ENCODE data around the gene DZIP1.
"Not testable (repeated sequence)": the region's sequence is repeated elsewhere in the genome, so short reads cannot be mapped to it uniquely, and the experiment has no call there.

The DZIP1 gene

GRCh38 chr13:95644601-95645052 is at the start of gene DZIP1:
Gene DZIP1 (minus strand): TSS chr13:95644706. CDS start chr13:95642029, 2,677 bp downstream.
- no peak for DNase-seq

- not testable (repeated sequence) for DNase-seq
Observed at GRCh38 chr13:95690986-95691385, 46.5 kb upstream of the DZIP1 start.

GRCh38 chr13:95689582-95689926 is 45.0 kb upstream of the DZIP1 start:
- DNase-seq = no peak

GRCh38 chr13:95684960-95685359 is 40.5 kb upstream of the DZIP1 start:
- DNase-seq = not testable (repeated sequence)

- no peak for DNase-seq
Observed at GRCh38 chr13:95684418-95684817, 39.9 kb upstream of the DZIP1 start.

GRCh38 chr13:95679722-95680121 is 35.2 kb upstream of the DZIP1 start:
- DNase-seq = no peak

GRCh38 chr13:95678967-95679366 is 34.5 kb upstream of the DZIP1 start:
- DNase-seq = no peak

- DNase-seq = peak; percentile 12
Observed at GRCh38 chr13:95677564-95678266, 33.2 kb upstream of the DZIP1 start.

GRCh38 chr13:95676762-95677563 is 32.5 kb upstream of the DZIP1 start, which contains the start of gene DNAJC3:
Gene DNAJC3 (plus strand): TSS chr13:95677139. CDS start chr13:95677256, 117 bp downstream.
- DNase-seq = peak; percentile 98

GRCh38 chr13:95676105-95676761 is 31.7 kb upstream of the DZIP1 start:
- DNase-seq = peak; percentile 43

GRCh38 chr13:95671597-95671996 is 27.1 kb upstream of the DZIP1 start:
- DNase-seq = no peak

GRCh38 chr13:95667235-95667634 is 22.7 kb upstream of the DZIP1 start:
- not testable (repeated sequence) for DNase-seq

- DNase-seq = peak; percentile 33
Observed at GRCh38 chr13:95660981-95661581, 16.6 kb upstream of the DZIP1 start.

- DNase-seq = no peak
Observed at GRCh38 chr13:95659500-95659899, 15.0 kb upstream of the DZIP1 start.

- DNase-seq = no peak
Observed at GRCh38 chr13:95656386-95657015, 12.0 kb upstream of the DZIP1 start.

- DNase-seq = no peak
Observed at GRCh38 chr13:95652821-95653220, 8.3 kb upstream of the DZIP1 start.

- DNase-seq = no peak
Observed at GRCh38 chr13:95652244-95652764, 7.8 kb upstream of the DZIP1 start.

- DNase-seq = no peak
Observed at GRCh38 chr13:95650696-95651095, 6.2 kb upstream of the DZIP1 start.

GRCh38 chr13:95647321-95647720 is 2.8 kb upstream of the DZIP1 start:
- no peak for DNase-seq

GRCh38 chr13:95643936-95644598 is 439 bp downstream of the DZIP1 start:
- DNase-seq = no peak

- no peak for DNase-seq
Observed at GRCh38 chr13:95643571-95643935, 953 bp downstream of the DZIP1 start.

GRCh38 chr13:95642999-95643398 is 1.5 kb downstream of the DZIP1 start:
- DNase-seq = no peak
